Tongue (tissue), 2 donors: Measurements from ENCODE around the gene RIPK3. TPM values are rescaled to one million over a fixed set of nuclear protein-coding genes. Genes with fewer than 3 reads are reported as not detected.
A peak's percentile ranks its signal among the peaks of the same experiment; 100 is the strongest.

Experiments used
- DNase-seq: peaks from one replicate; pipeline ENCODE4 v3.0.0-alpha.2; 2015
- total RNA-seq: library from RNA; depleted of rRNA; stranded (reverse); fragments of >200 nt; gene quantifications from one replicate; pipeline ENCODE4 v1.2.3, GENCODE V29; 2014

RIPK3 gene
- total RNA-seq, 1 donor from 2014 or later: 5.5 TPM

- no peak for DNase-seq
Measured at GRCh38 chr14:24321212-24321975, 18.4 kb downstream of the RIPK3 start.

- DNase-seq: no peak
Measured at GRCh38 chr14:24317141-24317928, 22.5 kb downstream of the RIPK3 start.

GRCh38 chr14:24316597-24316950 lies 23.2 kb downstream of the RIPK3 start:
- no peak for DNase-seq

- DNase-seq: peak; percentile 20
Measured at GRCh38 chr14:24315807-24316596, 23.8 kb downstream of the RIPK3 start.

- no peak for DNase-seq
Measured at GRCh38 chr14:24315243-24315806, 24.5 kb downstream of the RIPK3 start.

GRCh38 chr14:24314377-24315193 lies 25.2 kb downstream of the RIPK3 start:
- DNase-seq: no peak

GRCh38 chr14:24313913-24314312 lies 25.9 kb downstream of the RIPK3 start:
- no peak for DNase-seq

- no peak for DNase-seq
Measured at GRCh38 chr14:24312736-24313507, 26.9 kb downstream of the RIPK3 start.

GRCh38 chr14:24311837-24312615 lies 27.8 kb downstream of the RIPK3 start:
- DNase-seq: no peak

GRCh38 chr14:24310646-24311604 lies 28.9 kb downstream of the RIPK3 start, which contains the start of gene LTB4R:
LTB4R (plus strand) TSS chr14:24311502; CDS start chr14:24315652, 4,150 bp downstream.
- DNase-seq: peak; percentile 82

- peak; percentile 21 for DNase-seq
Measured at GRCh38 chr14:24310265-24310645, 29.5 kb downstream of the RIPK3 start.

- peak; percentile 40 for DNase-seq
Measured at GRCh38 chr14:24309538-24310264, 30.1 kb downstream of the RIPK3 start, which contains the start of gene LTB4R2. LTB4R2 (plus strand) TSS chr14:24310140; CDS start chr14:24310665, 525 bp downstream.

GRCh38 chr14:24308342-24309124 lies 31.3 kb downstream of the RIPK3 start:
- DNase-seq: no peak

GRCh38 chr14:24307575-24308341 lies 32.0 kb downstream of the RIPK3 start, which contains the start of gene CIDEB:
CIDEB (minus strand) TSS chr14:24307977; CDS start chr14:24307858, 119 bp downstream.
- DNase-seq: peak; percentile 80

GRCh38 chr14:24307156-24307574 lies 32.6 kb downstream of the RIPK3 start:
- no peak for DNase-seq

- DNase-seq: no peak
Measured at GRCh38 chr14:24304019-24304387, 35.8 kb downstream of the RIPK3 start.
